Measurements from ENCODE around the gene LSM14A. TPM values are rescaled to one million over a fixed set of nuclear protein-coding genes. Genes with fewer than 3 reads are reported as not detected.

LSM14A gene
- total and polyA plus RNA-seq, 9 of the 15 experiments (the other 6 are each of a cell fraction or from before 2014, with no cell fraction given) = 19.5 to 150 (median 95.1) TPM

GRCh38 chr19:34134190-34135053 is 37.9 kb upstream of the LSM14A start (continued):
- TF ChIP-seq SRSF7 (optimal IDR thresholded peaks at IDR 0.05; ENCODE audit: low read depth, low read length) = no peak
- no peak for TF ChIP-seq PATZ1 (CRISPR knock-in tag; IDR thresholded peaks at IDR 0.05; ENCODE audit: borderline replicate concordance)
- TF ChIP-seq ZNF785 (CRISPR knock-in tag; IDR thresholded peaks at IDR 0.05) = no peak
- TF ChIP-seq SNAPC5 (CRISPR knock-in tag; IDR thresholded peaks at IDR 0.05) = no peak
- no peak for TF ChIP-seq U2AF2 (optimal IDR thresholded peaks at IDR 0.05; ENCODE audit: low read depth, low read length)
- no peak for TF ChIP-seq GATA2 (CRISPR knock-in tag; IDR thresholded peaks at IDR 0.05)
- peak; percentile 14; the same call in 1 of the 2 replicates for TF ChIP-seq CHD2 (IDR thresholded peaks at IDR 0.05; ENCODE audit: low read depth, low read length)
- no peak for TF ChIP-seq HDAC3 (IDR thresholded peaks at IDR 0.05; ENCODE audit: borderline replicate concordance, partially characterized antibody)
- no peak; the same call in 1 of the 2 replicates for TF ChIP-seq HDAC2 (IDR thresholded peaks at IDR 0.05)
- TF ChIP-seq ZBTB17 (CRISPR knock-in tag; IDR thresholded peaks at IDR 0.05) = no peak
- 0 out of 2 replicates have a peak, but pooled peaks have one; percentile 48 for TF ChIP-seq ZNF431 (CRISPR knock-in tag; IDR thresholded peaks at IDR 0.05)
- peak; percentile 59; the same call in 1 of the 2 replicates for TF ChIP-seq ZNF224 (CRISPR knock-in tag; IDR thresholded peaks at IDR 0.05)
- no peak for TF ChIP-seq ZKSCAN3 (CRISPR knock-in tag; IDR thresholded peaks at IDR 0.05)
- TF ChIP-seq MLX (CRISPR knock-in tag; conservative IDR thresholded peaks at IDR 0.05) = no peak
- peak; percentile 33; the same call in 1 of the 2 replicates for TF ChIP-seq C11orf30 (IDR thresholded peaks at IDR 0.05; ENCODE audit: low read depth)
- no peak for TF ChIP-seq MCM7 (IDR thresholded peaks at IDR 0.05)
- no peak for TF ChIP-seq CLOCK (CRISPR knock-in tag; IDR thresholded peaks at IDR 0.05; ENCODE audit: borderline replicate concordance)
- TF ChIP-seq ELF4 (CRISPR knock-in tag; IDR thresholded peaks at IDR 0.05) = no peak
- TF ChIP-seq HCFC1 (IDR thresholded peaks at IDR 0.05; ENCODE audit: low read depth, low read length) = 0 out of 2 replicates have a peak, but pooled peaks have one; percentile 18
- no peak for TF ChIP-seq ZNF146 (CRISPR knock-in tag; IDR thresholded peaks at IDR 0.05; ENCODE audit: unreplicated experiment)
- no peak for TF ChIP-seq SP2 (IDR thresholded peaks at IDR 0.05; ENCODE audit: extremely low read depth, low read depth, low read length, poor library complexity, severe bottlenecking)
- no peak for TF ChIP-seq ZNF140 (CRISPR knock-in tag; IDR thresholded peaks at IDR 0.05)
- no peak for TF ChIP-seq NFRKB (IDR thresholded peaks at IDR 0.05; ENCODE audit: low read depth)
- TF ChIP-seq ZNF175 (CRISPR knock-in tag; IDR thresholded peaks at IDR 0.05; ENCODE audit: low read depth) = no peak

Data from K562 (cell line).